OCI-LY1 (cell line): ENCODE results near the gene FOXC2.

Experiments
- H2AFZ ChIP-seq: fragments of 200-600 bp; sonication (generic), shearing (Covaris generic); 2 replicates; pipeline ENCODE4 v1.6.0; 2014; ENCODE audit warnings: antibody characterized with exemption, mild to moderate bottlenecking, low read length
- H3F3A ChIP-seq: fragments of 200-600 bp; sonication (generic), shearing (Covaris generic); 2 replicates; pipeline ENCODE4 v1.6.0; 2014; ENCODE audit warnings: mild to moderate bottlenecking, antibody characterized with exemption, low read length, moderate library complexity; ENCODE audit not compliant: insufficient read depth
- H3K27ac ChIP-seq: fragments of 200-600 bp; sonication (generic); 2 replicates; pipeline ENCODE4 v1.5.1; 2014; ENCODE audit warnings: low read length, mixed run types, mild to moderate bottlenecking, low read depth; ENCODE audit not compliant: poor library complexity, severe bottlenecking
- H3K27me3 ChIP-seq: fragments of 200-600 bp; sonication (generic); 2 replicates; pipeline ENCODE4 v1.6.0; 2014; ENCODE audit warnings: antibody characterized with exemption, mild to moderate bottlenecking, low read length, moderate library complexity; ENCODE audit not compliant: insufficient read depth
- H3K36me3 ChIP-seq: fragments of 200-600 bp; sonication (generic); 2 replicates; pipeline ENCODE4 v1.6.1; 2014; ENCODE audit warnings: mild to moderate bottlenecking, antibody characterized with exemption, low read length, moderate library complexity, mixed read lengths; ENCODE audit not compliant: insufficient read depth
- H3K4me1 ChIP-seq: fragments of 200-600 bp; sonication (generic); 2 replicates; pipeline ENCODE4 v1.5.1; 2014; ENCODE audit warnings: mild to moderate bottlenecking, low read length, moderate library complexity; ENCODE audit not compliant: insufficient read depth, severe bottlenecking
- H3K4me2 ChIP-seq: fragments of 200-600 bp; sonication (generic), shearing (Covaris generic); 2 replicates; pipeline ENCODE4 v1.6.1; 2014; ENCODE audit warnings: low read length
- H3K4me3 ChIP-seq: fragments of 200-600 bp; sonication (generic); 2 replicates; pipeline ENCODE4 v1.5.1; 2014; ENCODE audit warnings: low read length, low read depth, mild to moderate bottlenecking, mixed read lengths; ENCODE audit not compliant: poor library complexity, severe bottlenecking
- H3K79me2 ChIP-seq: fragments of 200-600 bp; shearing (Covaris generic); 2 replicates; pipeline ENCODE4 v1.6.1; 2016; ENCODE audit warnings: mixed run types, low read length, mixed read lengths; ENCODE audit not compliant: insufficient read depth
- H3K9ac ChIP-seq: fragments of 200-600 bp; sonication (generic), shearing (Covaris generic); 2 replicates; pipeline ENCODE4 v1.6.1; 2014; ENCODE audit warnings: mild to moderate bottlenecking, low read length, mixed read lengths
- H3K9me2 ChIP-seq: fragments of 200-600 bp; sonication (generic), shearing (Covaris generic); 2 replicates; pipeline ENCODE4 v1.6.1; 2014; ENCODE audit warnings: low read depth, mild to moderate bottlenecking, low read length, mixed read lengths
- H3K9me3 ChIP-seq: fragments of 200-600 bp; shearing (Covaris generic); 2 replicates; pipeline ENCODE4 v1.6.1; 2014; ENCODE audit warnings: low read length, mixed read lengths
- H4K20me1 ChIP-seq: fragments of 200-600 bp; sonication (generic), shearing (Covaris generic); 2 replicates; pipeline ENCODE4 v1.6.0; 2016; ENCODE audit warnings: mild to moderate bottlenecking, low read length; ENCODE audit not compliant: insufficient read depth
- EZH2 ChIP-seq: fragments of 200-600 bp; sonication (generic), shearing (Covaris generic); IDR thresholded peaks from 2 replicates; pipeline ENCODE4 v1.8.0; 2017; ENCODE audit warnings: borderline replicate concordance, mixed run types, mild to moderate bottlenecking, antibody characterized with exemption, low read length, moderate library complexity, mixed read lengths
- TF ChIP-seq, protein P1 (sequence below): fragments of 200-600 bp; sonication (generic), shearing (Covaris generic); IDR thresholded peaks from 2 replicates; pipeline ENCODE4 v1.5.1; 2017; ENCODE audit warnings: mild to moderate bottlenecking, antibody characterized with exemption, low read length, moderate library complexity, mixed read lengths

FOXC2 gene

DNA sequence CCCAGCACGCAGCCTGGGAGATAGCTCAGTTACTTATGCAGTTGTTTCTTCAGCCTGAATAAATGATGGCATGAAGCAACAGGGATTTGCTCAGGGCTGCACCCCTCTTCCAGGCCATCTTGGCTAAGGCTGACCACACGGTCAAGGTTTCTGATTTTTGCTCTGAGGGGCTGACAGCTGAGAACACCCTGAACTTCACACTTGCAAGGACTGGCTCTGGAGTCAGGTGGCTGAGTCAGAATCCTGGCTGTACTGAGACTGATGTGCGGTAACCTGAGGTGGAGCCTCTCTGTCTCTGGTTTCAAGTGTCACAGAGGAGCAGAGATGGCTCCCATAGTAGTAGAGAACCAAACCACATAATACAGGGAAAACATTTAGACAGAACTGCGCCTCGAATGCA is 16.3 kb upstream of the FOXC2 start:
- peaks cover 45% of the 10 kb centered on the region for H3K36me3 ChIP-seq
- H3K9me2 ChIP-seq: no peaks in the 10 kb centered on the region
- no peak overlapping the region for H3K4me2 ChIP-seq
- H3K27ac ChIP-seq: no peak overlapping the region
- peaks cover 6% of the 10 kb centered on the region for H3K4me1 ChIP-seq
- TF ChIP-seq, protein P1, sequence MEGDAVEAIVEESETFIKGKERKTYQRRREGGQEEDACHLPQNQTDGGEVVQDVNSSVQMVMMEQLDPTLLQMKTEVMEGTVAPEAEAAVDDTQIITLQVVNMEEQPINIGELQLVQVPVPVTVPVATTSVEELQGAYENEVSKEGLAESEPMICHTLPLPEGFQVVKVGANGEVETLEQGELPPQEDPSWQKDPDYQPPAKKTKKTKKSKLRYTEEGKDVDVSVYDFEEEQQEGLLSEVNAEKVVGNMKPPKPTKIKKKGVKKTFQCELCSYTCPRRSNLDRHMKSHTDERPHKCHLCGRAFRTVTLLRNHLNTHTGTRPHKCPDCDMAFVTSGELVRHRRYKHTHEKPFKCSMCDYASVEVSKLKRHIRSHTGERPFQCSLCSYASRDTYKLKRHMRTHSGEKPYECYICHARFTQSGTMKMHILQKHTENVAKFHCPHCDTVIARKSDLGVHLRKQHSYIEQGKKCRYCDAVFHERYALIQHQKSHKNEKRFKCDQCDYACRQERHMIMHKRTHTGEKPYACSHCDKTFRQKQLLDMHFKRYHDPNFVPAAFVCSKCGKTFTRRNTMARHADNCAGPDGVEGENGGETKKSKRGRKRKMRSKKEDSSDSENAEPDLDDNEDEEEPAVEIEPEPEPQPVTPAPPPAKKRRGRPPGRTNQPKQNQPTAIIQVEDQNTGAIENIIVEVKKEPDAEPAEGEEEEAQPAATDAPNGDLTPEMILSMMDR: no peak
- TF ChIP-seq EZH2: no peak
- no peaks in the 10 kb centered on the region for H3K9me3 ChIP-seq
- no peak overlapping the region for H3K4me3 ChIP-seq
- H4K20me1 ChIP-seq: no peaks in the 10 kb centered on the region
- H3F3A ChIP-seq: no peaks in the 10 kb centered on the region
- H3K9ac ChIP-seq: no peak overlapping the region
- no peaks in the 10 kb centered on the region for H3K27me3 ChIP-seq
- H3K79me2 ChIP-seq: no peaks in the 10 kb centered on the region
- H2AFZ ChIP-seq: no peak overlapping the region

DNA sequence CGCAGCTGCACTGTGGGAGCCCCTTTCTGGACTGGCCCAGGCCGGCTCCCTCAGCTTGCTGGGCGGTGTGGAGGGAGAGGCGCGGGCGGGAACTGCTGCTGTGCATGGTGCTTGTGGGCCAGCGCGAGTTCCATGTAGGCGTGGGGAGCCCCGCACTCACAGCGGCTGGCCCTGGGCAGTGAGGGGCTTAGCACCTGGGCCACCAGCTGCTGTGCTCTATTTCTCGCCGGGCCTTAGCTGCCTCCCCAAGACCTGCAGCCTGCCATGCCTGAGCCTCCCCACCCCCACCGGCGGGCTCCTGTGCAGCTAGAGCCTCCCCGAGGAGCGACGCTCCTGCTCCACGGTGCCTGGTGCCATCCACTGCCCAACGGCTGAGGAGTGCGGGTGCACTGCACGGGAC is 13.3 kb upstream of the FOXC2 start:
- no peaks in the 10 kb centered on the region for H3K27me3 ChIP-seq
- H3K79me2 ChIP-seq: no peaks in the 10 kb centered on the region
- TF ChIP-seq, protein P1: no peak
- no peak for TF ChIP-seq EZH2
- no peak overlapping the region for H3K9ac ChIP-seq
- no peak overlapping the region for H3K4me3 ChIP-seq
- H3K4me1 ChIP-seq: peaks cover 13% of the 10 kb centered on the region
- peaks cover 30% of the 10 kb centered on the region for H3K36me3 ChIP-seq
- no peak overlapping the region for H3K4me2 ChIP-seq
- H2AFZ ChIP-seq: no peak overlapping the region
- H3K27ac ChIP-seq: no peak overlapping the region
- no peaks in the 10 kb centered on the region for H3F3A ChIP-seq
- H4K20me1 ChIP-seq: no peaks in the 10 kb centered on the region
- H3K9me2 ChIP-seq: no peaks in the 10 kb centered on the region
- no peaks in the 10 kb centered on the region for H3K9me3 ChIP-seq

DNA sequence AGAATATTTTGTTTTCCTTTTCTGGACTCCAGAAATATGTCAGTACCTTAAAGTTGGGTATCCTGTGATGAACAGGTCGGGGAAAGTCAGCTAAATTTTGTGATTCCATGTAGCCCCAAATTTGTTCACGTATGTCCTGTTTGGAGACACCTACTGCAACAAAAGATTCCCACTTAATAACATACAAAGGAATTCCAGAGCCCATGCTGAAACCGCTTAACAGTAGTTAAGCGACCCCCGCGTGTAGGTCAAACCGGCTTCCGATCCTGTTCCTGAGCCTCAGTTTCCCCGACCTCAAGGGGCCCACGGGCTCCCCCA is 12.1 kb upstream of the FOXC2 start:
- Histone ChIP-seq H3K4me2 (peak overlapping the region; percentile 67), H3K4me3 (peak overlapping the region; percentile 92), H3K4me1 (peaks cover 13% of the 10 kb centered on the region), H3K27ac (peak overlapping the region; percentile 49), H3K79me2 (no peaks in the 10 kb centered on the region), H3K9me3 (no peaks in the 10 kb centered on the region), H4K20me1 (no peaks in the 10 kb centered on the region), H3K9ac (peak overlapping the region; percentile 91), H2AFZ (no peak overlapping the region), H3K36me3 (peaks cover 27% of the 10 kb centered on the region), H3K27me3 (no peaks in the 10 kb centered on the region), H3K9me2 (no peaks in the 10 kb centered on the region), H3F3A (no peaks in the 10 kb centered on the region)
- no peak for TF ChIP-seq EZH2
- TF ChIP-seq, protein P1: no peak
